Aorta (tissue), 5 donors: ENCODE measurements around the gene NUP210L. TPM values are rescaled to one million over a fixed set of nuclear protein-coding genes. Genes with fewer than 3 reads are reported as not detected.

Experiments
- ATAC-seq: fragments of 200-7000 bp; cut with Tn5 transposase; one replicate; pipeline ENCODE4 v1.9.1; 2022; ENCODE audit warnings: moderate library complexity; ENCODE audit not compliant: low FRiP score
- DNase-seq, 2 donors: peaks; one replicate each; pipeline ENCODE4 v3.0.0-alpha.2; 2020
- H3K27ac ChIP-seq, 2 donors: one replicate each; pipeline ENCODE4 v1.5.1; 2013; ENCODE audit warnings: low read length in 2 of 2, mild to moderate bottlenecking in 2 of 2, moderate library complexity in 2 of 2, control low read depth in 1 of 2, inconsistent platforms in 1 of 2, low read depth in 1 of 2
- H3K27me3 ChIP-seq, 2 donors: one replicate each; pipeline ENCODE4 v1.6.1; 2013; ENCODE audit warnings: control low read depth in 1 of 2, low read length in 1 of 2, mild to moderate bottlenecking in 1 of 2, moderate library complexity in 1 of 2; ENCODE audit not compliant: insufficient read depth in 2 of 2, control insufficient read depth in 1 of 2
- H3K36me3 ChIP-seq, 2 donors: one replicate each; pipeline ENCODE4 v1.6.1; 2013; ENCODE audit warnings: control low read depth in 1 of 2, low read length in 1 of 2, mild to moderate bottlenecking in 1 of 2; ENCODE audit not compliant: insufficient read depth in 2 of 2, control insufficient read depth in 1 of 2
- H3K4me1 ChIP-seq, 2 donors: one replicate each; pipeline ENCODE4 v1.6.1; 2013; ENCODE audit warnings: low read length in 2 of 2, control low read depth in 1 of 2, mild to moderate bottlenecking in 1 of 2, moderate library complexity in 1 of 2; ENCODE audit not compliant: insufficient read depth in 2 of 2, control insufficient read depth in 1 of 2
- H3K4me3 ChIP-seq, 2 donors: one replicate each; pipeline ENCODE4 v1.5.1; 2013; ENCODE audit warnings: low read length in 2 of 2, control low read depth in 1 of 2, mild to moderate bottlenecking in 1 of 2
- H3K9me3 ChIP-seq: one replicate; pipeline ENCODE4 v1.6.1; 2013; ENCODE audit warnings: mild to moderate bottlenecking, low read length; ENCODE audit not compliant: control insufficient read depth
- WGBS, 2 donors: extraction: QIAGEN DNeasy Blood & Tissue Kit; methylation state at CpG; one replicate each; pipeline ENCODE4 v1.1.7; 2013; 5-methylcytosine and 5-hydroxymethylcytosine counted together
- intact Hi-C, 2 donors: fragments of 100-400 bp; cut with DNase I; formaldehyde crosslinking; loops; one replicate each; pipeline versions ENCODE4 v1.14.2 to v1.15.0; 2022
- polyA plus RNA-seq, 2 donors: library from polyadenylated mRNA; stranded (reverse); fragments of 200-250 nt; gene quantifications; one replicate each; pipeline ENCODE4 v1.2.3, GENCODE V29; 2013
- total RNA-seq, 2 donors: library from RNA; stranded (reverse); fragmentation: NEBNext Ultra II Directional; extraction: Animal tissue kit (Norgen Biotek cat#: 25700); gene quantifications; one replicate each; pipeline ENCODE4 v1.2.1, GENCODE V29; 2021
- donor health status: healthy with polysubstance abuse.
- donor health status: Bipolar disorder and iron deficiency.
- donor health status: DM: no; HTN: no; CAD: no.
- donor health status: DM: no; HTN: no; CAD: no.
- donor health status: DM: yes; HTN: yes; CAD: no.

NUP210L gene
- total and polyA plus RNA-seq, 4 donors, result 0.12 to 0.16 (median 0.15) TPM; not detected in 1

DNA sequence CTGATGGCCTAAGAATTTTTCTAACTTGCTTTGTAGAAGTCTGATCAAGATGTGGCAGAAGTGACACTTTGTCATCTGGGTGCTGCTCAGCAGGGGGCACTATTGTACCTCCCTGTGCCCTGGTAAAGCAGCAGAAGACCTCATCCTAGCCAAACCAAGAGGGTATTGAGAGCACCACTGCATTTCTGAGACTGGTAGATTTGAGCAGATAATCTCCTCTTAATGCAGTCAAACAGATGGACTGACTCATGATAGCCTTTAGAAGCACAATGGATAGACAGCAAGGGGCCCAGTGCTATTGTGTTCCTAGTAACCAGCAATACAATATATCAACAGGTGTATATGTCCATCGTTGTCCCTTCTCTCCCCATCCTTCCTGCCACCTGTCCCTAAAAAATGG, 31.3 kb upstream of the NUP210L start:
- no peaks in the 10 kb centered on the region for H3K27me3 ChIP-seq
- H3K27ac ChIP-seq, result no peak overlapping the region
- WGBS, 2 donors, result 52 to 68% methylated on average over 1 of the region's 1 CpG
- H3K4me3 ChIP-seq, result no peak overlapping the region
- DNase-seq (peak in 1 of 2 donors; percentile 61), ATAC-seq (no peak)
- intact Hi-C loops, result no loop called here
- H3K9me3 ChIP-seq, result no peaks in the 10 kb centered on the region
- H3K36me3 ChIP-seq, result no peaks in the 10 kb centered on the region
- H3K4me1 ChIP-seq, result peaks cover 3 to 4% of the 10 kb centered on the region in 2 donors

DNA sequence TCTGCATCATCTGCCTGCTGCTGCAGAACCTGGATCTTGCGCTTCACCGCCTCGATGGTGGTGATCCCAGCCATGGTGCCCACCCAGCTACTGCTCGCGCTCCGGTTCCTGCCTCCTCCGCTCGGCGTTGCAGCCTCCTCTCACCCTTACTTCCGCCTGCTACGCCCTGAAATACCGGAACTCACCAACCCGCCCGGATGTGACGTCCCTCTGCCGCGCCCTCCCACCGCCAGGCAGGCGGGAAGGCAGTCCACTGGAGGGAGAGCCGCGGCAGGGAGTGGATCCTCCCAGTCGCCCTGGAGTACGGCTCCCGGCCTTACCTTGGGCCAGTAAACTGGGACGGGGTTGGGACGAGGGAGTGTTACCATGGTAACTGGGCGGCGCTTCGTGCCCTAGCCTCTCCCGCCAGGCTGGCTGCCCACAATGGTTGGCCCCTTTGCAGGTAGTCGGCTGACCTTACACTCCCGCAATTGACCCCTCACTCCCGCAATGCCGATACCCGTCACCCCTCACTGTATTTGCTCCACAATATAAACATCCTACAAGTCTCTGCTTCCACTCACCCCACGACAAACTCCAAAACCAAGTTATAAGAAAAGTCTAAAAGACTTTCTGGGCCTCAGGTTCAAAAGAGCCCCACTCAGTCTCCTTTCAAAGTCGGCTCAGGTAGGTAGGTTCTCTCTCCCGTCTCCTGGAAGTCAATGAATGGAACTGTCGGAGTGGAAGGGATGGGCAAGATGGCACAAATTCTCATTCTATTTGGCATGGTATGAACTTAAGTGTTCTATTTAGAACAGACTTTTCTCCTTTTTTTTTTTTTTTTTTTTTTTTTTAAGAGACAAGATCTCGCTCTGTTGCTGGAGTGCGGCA, 28.4 kb upstream of the NUP210L start:
- Histone ChIP-seq H3K9me3 (no peaks in the 10 kb centered on the region), H3K4me3 (peak overlapping the region; percentile 66 to 74), H3K4me1 (peaks cover 4 to 5% of the 10 kb centered on the region in 2 donors), H3K36me3 (peaks cover 0 to 2% of the 10 kb centered on the region in 2 donors), H3K27ac (peak overlapping the region in 1 of 2 donors; percentile 77), H3K27me3 (no peaks in the 10 kb centered on the region)
- intact Hi-C loops, result loop anchor here (2.0 to 5.0 kb wide), 3 partner anchors 38 to 142 kb away; partner anchors contain the start of genes UBAP2L (in 2 of the 2) and ATP8B2 (in 1 of the 2)
- 5 to 6% methylated on average over 37 to 41 of the region's 41 CpGs for WGBS, 2 donors
- ATAC-seq (peak; percentile 98), DNase-seq (peak; percentile 97 to 99)

DNA sequence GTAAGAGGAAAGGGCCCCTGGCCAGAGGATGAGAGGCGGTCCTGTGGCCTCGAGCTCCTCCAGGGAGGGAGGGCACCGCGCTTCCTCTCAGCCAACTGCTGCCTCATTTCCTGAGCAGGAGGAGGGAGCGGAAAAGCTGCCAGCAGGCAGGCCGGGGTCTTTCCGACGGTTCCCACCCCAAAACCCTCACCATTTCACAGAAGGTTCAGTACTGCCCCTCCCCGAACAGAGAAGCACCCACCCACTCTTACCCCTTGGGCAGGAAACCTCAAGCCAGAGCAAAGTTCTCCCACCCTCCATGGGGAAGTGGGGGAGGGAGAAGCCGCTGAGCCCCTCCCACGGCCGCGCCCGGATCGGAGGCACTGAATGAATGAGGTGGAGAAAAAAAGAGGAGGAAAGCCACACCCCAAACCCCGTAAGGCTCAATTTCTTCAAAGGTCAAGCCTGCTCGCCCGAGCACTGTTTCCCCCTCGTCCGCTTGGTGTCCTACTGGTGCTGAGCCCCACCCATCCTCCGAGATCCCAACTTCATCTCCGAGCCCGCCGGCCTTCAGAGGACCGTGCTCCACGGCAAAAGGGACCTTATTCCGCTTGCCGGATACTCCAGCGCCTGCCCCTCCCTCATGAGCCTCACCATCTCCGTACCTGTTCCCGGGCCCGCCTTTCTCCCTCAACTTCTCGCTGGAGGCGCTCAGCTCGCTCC, 27.6 kb upstream of the NUP210L start:
- Histone ChIP-seq H3K27ac (peak overlapping the region in 1 of 2 donors; percentile 77), H3K36me3 (peaks cover 0 to 2% of the 10 kb centered on the region in 2 donors), H3K9me3 (no peaks in the 10 kb centered on the region), H3K4me1 (peaks cover 4 to 8% of the 10 kb centered on the region in 2 donors), H3K4me3 (peak overlapping the region; percentile 66 to 74), H3K27me3 (no peaks in the 10 kb centered on the region)
- ATAC-seq (peak; percentile 74), DNase-seq (peak; percentile 90)
- WGBS, 2 donors, result 0% methylated on average over 29 to 35 of the region's 35 CpGs
- intact Hi-C loops, result loop anchor here (2.0 to 5.0 kb wide), 3 partner anchors 38 to 142 kb away; partner anchors contain the start of genes UBAP2L (in 2 of the 2) and ATP8B2 (in 1 of the 2)

DNA sequence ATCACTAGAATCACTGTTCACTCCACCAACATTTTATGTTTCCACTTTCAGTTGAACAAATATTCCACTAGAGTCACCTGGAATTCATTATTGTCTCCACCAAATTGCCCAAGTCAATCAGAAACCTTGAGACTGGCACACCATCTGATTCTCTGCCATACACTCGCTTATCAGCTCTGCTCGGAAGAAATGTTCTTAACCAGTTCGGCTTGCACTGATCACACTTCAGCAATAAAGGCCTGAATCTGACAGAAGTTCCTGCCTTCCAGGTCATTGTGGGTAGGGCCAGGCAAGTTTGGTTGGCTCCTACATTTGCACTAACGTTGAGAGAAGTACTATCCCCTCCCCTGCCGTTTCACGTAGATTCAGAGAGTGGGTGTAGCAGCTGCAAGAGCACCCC, 27.1 kb upstream of the NUP210L start:
- peak overlapping the region in 1 of 2 donors; percentile 77 for H3K27ac ChIP-seq
- no peaks in the 10 kb centered on the region for H3K9me3 ChIP-seq
- H3K4me1 ChIP-seq, result peaks cover 4 to 8% of the 10 kb centered on the region in 2 donors
- ATAC-seq (no peak), DNase-seq (no peak)
- H3K36me3 ChIP-seq, result peaks cover 0 to 2% of the 10 kb centered on the region in 2 donors
- intact Hi-C loops, result loop anchor here (2.0 to 5.0 kb wide), 3 partner anchors 39 to 143 kb away; partner anchors contain the start of genes UBAP2L (in 2 of the 2) and ATP8B2 (in 1 of the 2)
- H3K27me3 ChIP-seq, result no peaks in the 10 kb centered on the region
- WGBS, 2 donors, result 0% methylated on average over 6 of the region's 6 CpGs
- H3K4me3 ChIP-seq, result peak overlapping the region; percentile 66 to 74

DNA sequence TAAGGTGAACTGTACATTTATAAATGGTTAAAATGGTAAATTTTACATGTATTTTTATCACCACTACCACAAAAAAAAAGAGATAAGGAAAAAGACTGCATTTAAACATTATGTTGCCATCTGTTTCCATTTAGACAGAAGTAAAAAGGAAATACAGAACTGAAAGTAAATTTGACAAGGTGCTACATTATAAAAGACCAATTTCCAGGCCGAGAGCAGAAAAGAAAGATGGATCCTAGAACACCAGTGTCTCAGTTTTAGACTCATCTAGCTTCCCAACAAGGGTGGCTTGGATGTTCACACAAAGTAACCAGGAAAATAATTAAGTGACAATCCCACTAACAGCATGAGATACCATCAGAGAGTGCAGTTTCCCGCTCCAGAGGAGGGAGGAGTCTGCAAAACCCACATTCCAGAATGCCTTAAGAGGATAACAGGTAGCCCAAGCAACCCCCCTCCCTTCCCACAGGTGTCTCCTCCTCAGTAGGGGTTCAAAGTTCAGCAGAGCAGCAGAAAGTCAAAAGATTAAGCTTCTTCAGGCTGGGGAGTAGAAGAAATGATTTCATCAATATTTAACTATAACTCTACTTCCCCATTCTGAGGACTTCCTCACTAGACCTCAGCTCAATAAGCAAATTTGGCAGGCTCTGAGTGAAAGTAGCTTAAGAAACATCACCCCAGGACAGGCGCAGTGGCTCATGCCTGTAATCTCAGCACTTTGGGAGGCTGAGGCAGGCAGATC, 25.2 kb upstream of the NUP210L start:
- DNase-seq, result no peak
- Histone ChIP-seq H3K4me3 (no peak overlapping the region), H3K27ac (no peak overlapping the region), H3K36me3 (peaks cover 0 to 2% of the 10 kb centered on the region in 2 donors), H3K27me3 (no peaks in the 10 kb centered on the region), H3K9me3 (no peaks in the 10 kb centered on the region), H3K4me1 (peaks cover 4 to 8% of the 10 kb centered on the region in 2 donors)
- WGBS, 2 donors, result 76 to 84% methylated on average over 3 of the region's 3 CpGs
- intact Hi-C loops, result loop anchor here in 1 of 2 donors (5.0 kb wide), 1 partner anchor 42 kb away; the partner anchor contains the start of gene UBAP2L
- ATAC-seq, result no peak

DNA sequence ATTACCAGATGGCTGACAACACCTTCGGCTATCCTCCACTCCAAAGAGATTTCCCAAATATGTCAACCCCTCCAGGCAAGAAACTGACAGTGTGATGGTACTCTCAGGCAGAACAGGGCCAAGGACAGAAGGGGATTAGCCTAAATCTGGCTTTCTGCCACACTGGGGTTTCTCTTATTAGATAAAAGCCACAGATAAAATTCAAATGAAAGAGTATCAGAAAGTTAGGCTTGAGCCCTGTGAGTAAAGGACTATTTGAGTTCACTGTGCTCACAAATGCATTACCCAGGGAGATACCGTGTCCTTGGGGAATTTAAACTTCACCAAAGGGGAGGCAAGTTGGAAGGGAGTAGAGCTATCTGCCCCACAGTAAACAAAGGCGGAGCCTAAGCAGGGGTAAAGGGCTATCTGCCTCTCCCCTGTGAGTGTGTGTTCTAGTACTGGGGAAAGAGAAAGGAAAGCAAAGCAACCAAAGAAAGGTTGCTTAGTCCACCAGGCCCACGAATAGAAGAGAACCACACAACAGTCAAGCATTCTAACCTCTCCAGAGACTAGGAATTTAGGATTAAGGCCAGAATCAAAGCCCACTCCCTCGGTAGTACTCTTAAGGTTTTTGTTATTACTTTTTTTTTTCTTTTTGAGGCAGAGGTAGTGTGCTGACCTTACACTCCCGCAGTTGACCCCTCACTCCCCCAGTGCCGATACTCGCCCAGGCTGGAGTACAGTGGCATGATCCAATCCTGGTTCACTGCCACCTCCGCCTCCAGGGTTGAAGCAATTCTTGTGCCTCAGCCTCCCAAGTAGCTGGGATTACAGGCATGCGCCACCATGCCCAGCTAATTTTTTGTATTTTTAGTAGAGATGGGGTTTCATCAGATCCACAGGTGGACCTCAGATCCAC, 24.3 kb upstream of the NUP210L start:
- ATAC-seq (no peak), DNase-seq (no peak)
- Histone ChIP-seq H3K4me3 (no peak overlapping the region), H3K36me3 (peaks cover 0 to 2% of the 10 kb centered on the region in 2 donors), H3K27ac (peak overlapping the region in 1 of 2 donors; percentile 10), H3K27me3 (no peaks in the 10 kb centered on the region), H3K4me1 (peaks cover 4 to 8% of the 10 kb centered on the region in 2 donors), H3K9me3 (no peaks in the 10 kb centered on the region)
- WGBS, 2 donors, result 74 to 76% methylated on average over 10 of the region's 10 CpGs
- intact Hi-C loops, result no loop called here

DNA sequence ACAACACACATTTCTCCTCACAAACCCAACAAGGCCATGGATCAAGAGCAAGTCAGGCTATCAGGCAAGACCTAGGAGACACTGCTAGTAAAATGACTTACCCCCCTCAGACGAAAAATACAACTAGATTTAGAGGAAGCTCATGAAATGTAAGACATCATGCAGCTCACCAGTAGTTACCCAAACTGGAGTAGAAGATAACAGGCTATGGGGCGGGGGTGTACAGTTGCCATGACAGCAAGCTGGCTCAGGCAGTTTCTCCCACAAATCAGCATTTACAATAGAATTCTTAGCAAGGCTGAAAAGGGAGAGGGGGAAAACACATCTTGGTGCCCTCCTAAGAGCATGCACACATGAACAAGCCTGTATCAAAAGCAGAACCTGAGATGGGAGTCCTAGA, 23.1 kb upstream of the NUP210L start:
- Histone ChIP-seq H3K27ac (no peak overlapping the region), H3K27me3 (no peaks in the 10 kb centered on the region), H3K9me3 (no peaks in the 10 kb centered on the region), H3K4me1 (peaks cover 4 to 8% of the 10 kb centered on the region in 2 donors), H3K36me3 (peaks cover 0 to 2% of the 10 kb centered on the region in 2 donors), H3K4me3 (no peak overlapping the region)
- ATAC-seq (no peak), DNase-seq (no peak)
- intact Hi-C loops, result no loop called here
- 30 to 43% methylated on average over 2 of the region's 2 CpGs for WGBS, 2 donors
